Erythroblast (primary cell): ENCODE results near the gene REL.

Source experiments
- GATA1 ChIP-seq: IDR thresholded peaks from 2 replicates; pipeline ENCODE4 v1.6.1; 2011; ENCODE audit warnings: low read depth, mild to moderate bottlenecking, control low read depth, low read length, moderate library complexity
- POLR2A ChIP-seq: IDR thresholded peaks from 2 replicates; pipeline ENCODE4 v1.6.1; 2011; ENCODE audit warnings: mild to moderate bottlenecking, low read length

DNA sequence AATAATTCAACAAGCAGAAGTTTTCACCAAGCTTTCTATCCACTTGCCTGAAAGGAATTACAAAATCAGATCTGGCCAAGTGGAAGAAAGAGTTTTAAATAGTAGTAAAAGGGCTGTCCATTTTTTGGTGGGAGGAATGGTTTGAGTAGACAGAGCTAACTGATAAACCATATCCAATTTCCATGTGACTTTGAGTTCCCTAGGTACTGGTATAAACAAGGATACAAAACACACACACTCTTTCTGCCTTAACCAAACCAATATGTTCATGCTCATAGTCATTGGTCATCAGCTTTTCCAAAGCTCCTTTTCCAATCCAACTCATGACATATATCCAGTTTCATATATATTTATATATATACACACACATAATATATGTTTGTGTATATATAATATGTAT is 49.5 kb upstream of the REL start:
- TF ChIP-seq POLR2A: no peak
- TF ChIP-seq GATA1: no peak
